C4-2B (cell line): ENCODE measurements around the gene VPS33B.

Source experiments
- CTCF ChIP-seq: fragments of 450-650 bp; conservative IDR thresholded peaks from 2 replicates; pipeline ENCODE4 v1.5.1; 2017; ENCODE audit warnings: mild to moderate bottlenecking
- ZFX ChIP-seq: fragments of 450-650 bp; IDR thresholded peaks from 2 replicates; pipeline ENCODE4 v1.6.1; 2017

DNA sequence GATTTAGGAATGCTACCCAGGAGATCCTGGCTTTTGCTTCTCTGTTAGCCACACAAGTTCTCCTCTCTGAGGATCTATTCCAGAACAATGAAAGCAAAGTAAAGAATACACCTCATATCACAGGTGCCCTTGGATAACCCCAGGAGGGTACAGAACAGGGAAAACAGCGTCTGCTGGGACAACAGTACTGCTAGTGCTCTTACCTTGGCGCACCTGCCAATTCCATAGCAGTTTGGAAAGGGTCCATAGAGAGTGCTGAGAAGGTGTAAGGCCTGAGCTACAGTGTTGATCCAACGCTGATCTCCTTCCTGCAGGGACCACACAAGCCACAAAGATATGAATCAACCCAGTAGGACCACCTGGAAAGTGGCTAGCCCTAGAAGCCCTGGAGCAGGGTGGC, 15.1 kb downstream of the VPS33B start:
- TF ChIP-seq CTCF: no peak
- no peak for TF ChIP-seq ZFX
